HG03039 (cell line): ENCODE results near the gene GRAMD1C.
"Not testable (repeated sequence)": the region's sequence is repeated elsewhere in the genome, so short reads cannot be mapped to it uniquely, and the experiment has no call there.

Experiments
- ATAC-seq: cut with Tn5 transposase; IDR thresholded peaks from one replicate; pipeline ENCODE4 v1.9.1; 2021; ENCODE audit warnings: mild to moderate bottlenecking, moderate library complexity; ENCODE audit not compliant: unreplicated experiment

GRAMD1C gene

GRCh38 chr3:113850391-113850790 is 11.8 kb downstream of the GRAMD1C start:
- not testable (repeated sequence) for ATAC-seq

- no peak for ATAC-seq
Measured at GRCh38 chr3:113852506-113852905, 13.9 kb downstream of the GRAMD1C start.

DNA sequence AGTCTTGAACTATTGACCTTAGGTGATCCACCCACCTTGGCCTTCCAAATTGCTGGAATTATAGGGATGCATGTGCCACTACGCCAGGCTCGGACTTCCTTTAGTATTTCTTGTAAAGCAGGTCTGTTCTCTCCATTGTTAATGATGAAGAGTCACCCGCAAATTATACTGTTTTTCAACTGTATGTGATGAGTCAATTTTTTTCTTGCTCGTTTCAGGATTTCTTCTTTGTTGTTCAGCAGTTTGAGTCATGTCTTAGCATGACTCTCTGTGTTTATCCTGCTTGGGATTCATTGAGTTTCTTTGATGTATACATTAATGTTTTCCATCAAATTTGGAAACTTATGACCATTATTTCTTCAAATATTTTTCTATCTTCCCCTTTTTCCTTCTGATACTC is 28.9 kb downstream of the GRAMD1C start:
- ATAC-seq = no peak

- ATAC-seq = no peak
Measured at GRCh38 chr3:113873293-113873692, 34.7 kb downstream of the GRAMD1C start.

DNA sequence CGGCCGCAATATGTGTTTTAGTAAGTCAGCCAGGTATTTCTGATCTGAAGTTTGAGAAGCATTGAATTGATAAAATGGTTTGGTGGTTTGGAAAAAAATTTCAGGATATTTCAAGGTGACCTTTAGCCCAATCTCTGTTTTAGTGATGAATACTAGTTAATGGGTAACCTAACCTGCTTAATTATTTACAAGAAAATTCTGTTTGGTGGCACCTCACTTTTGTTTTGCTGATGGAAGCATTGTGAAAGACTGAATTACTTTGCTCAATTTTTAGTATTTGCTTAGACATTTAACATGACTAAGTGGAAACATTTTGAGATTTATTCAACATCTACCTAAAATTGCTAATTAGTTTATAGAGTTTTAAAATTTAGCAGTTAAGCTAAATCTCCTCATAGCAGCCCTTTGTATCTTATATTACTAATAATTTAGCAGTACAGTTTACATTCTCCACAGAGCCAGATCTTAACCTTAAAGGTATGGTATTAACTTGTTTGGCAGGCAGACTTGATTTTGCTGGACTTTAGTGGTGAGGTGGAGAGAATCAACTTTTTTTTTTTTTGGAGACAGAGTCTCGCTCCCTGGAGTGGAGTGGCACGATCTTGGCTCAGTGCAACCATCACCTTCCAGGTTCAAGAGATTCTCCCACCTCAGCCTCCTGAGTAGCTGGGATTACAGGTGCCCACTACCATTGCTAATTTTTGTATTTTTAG is 35.4 kb downstream of the GRAMD1C start:
- no peak for ATAC-seq

GRCh38 chr3:113878403-113878802 is 39.8 kb downstream of the GRAMD1C start:
- ATAC-seq = no peak

GRCh38 chr3:113885050-113885449 is 46.5 kb downstream of the GRAMD1C start:
- no peak for ATAC-seq

GRCh38 chr3:113890256-113890900 is 51.8 kb downstream of the GRAMD1C start:
- ATAC-seq = no peak

- ATAC-seq = no peak
Measured at GRCh38 chr3:113894927-113895326, 56.3 kb downstream of the GRAMD1C start.

GRCh38 chr3:113895964-113896363 is 57.4 kb downstream of the GRAMD1C start:
- no peak for ATAC-seq

DNA sequence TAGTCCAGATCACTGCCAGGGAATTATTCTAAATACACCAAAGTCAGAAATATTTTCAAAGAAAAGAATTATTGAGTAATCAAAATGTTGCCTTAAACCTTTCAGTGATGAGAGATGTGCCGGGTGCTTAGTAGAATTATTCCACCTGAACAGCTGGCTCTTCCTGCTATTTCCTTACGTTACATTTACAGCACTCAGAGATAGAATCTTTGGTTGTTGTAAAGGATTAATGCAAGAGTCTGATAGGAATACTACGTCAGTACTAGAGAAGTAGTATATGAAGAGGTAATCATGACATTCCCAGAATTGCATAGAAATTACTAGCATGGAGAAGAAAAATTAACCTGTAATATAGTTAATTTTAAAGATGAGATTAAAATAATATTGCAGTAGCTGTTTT is 58.3 kb downstream of the GRAMD1C start:
- no peak for ATAC-seq

DNA sequence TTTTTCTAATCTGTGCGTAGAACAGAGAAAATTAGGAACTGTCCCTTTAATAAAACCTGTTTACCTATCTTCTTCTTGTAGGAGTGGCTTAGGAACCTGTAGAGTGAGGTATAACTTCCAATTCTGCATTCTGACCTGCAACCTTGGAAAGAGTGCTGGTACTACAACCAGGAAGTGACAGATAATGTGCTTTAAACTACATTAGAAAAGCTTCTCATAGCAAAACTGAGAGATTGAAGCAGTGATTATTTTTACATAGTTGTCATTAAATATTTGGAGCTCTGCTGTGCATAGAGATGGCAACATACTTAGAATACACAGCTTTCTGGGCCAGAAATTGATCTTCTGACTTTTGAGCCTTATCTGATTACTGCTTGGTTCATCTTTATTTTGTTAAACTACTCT is 58.8 kb downstream of the GRAMD1C start:
- no peak for ATAC-seq

DNA sequence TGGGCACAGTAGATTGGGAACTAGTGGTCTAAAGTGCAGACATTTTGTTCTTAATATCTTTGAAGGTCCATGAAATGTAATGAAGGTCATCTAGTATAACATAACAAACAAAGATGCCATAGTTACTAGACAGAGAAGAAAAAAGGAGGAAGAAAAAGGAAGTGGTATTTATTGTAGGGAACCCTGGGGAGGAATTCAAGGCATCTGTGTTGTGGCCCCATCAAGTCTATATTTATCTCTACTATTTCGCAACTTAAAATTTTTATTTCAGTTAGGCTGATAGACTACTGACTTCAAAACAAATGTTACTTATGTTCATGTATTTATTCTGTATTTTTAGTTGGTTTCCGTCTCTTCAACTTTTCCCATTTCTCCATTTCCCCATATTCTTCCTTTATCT is 60.3 kb downstream of the GRAMD1C start:
- ATAC-seq = no peak

DNA sequence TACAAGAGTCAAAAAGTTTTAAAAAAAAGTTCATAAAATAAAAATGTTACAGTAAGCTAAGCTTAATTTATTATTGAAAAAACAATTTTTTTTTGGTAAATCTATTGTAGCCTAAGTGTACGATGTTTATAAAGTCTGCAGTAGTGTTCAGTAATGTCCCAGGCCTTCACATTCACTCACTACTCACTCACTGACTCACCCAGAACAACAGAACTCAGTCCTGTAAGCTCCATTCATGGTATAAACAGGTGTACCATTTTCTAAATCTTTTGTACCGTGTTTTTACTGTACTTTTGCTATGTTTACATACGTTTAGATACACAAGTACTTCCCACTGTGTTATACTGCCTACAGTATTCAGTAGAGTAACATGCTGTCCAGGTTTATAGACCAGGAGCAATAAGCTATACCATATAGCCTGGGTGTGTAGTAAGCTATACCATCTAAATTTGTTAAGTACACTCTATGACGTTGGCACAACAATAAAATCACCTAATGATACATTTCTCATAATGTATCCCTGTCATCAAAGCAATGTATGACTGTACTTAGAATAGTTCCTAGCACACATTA is 68.1 kb downstream of the GRAMD1C start:
- ATAC-seq = no peak

- ATAC-seq = no peak
Measured at GRCh38 chr3:113908133-113908532, 69.5 kb downstream of the GRAMD1C start.

GRCh38 chr3:113910966-113911365 is 72.4 kb downstream of the GRAMD1C start:
- ATAC-seq = no peak

DNA sequence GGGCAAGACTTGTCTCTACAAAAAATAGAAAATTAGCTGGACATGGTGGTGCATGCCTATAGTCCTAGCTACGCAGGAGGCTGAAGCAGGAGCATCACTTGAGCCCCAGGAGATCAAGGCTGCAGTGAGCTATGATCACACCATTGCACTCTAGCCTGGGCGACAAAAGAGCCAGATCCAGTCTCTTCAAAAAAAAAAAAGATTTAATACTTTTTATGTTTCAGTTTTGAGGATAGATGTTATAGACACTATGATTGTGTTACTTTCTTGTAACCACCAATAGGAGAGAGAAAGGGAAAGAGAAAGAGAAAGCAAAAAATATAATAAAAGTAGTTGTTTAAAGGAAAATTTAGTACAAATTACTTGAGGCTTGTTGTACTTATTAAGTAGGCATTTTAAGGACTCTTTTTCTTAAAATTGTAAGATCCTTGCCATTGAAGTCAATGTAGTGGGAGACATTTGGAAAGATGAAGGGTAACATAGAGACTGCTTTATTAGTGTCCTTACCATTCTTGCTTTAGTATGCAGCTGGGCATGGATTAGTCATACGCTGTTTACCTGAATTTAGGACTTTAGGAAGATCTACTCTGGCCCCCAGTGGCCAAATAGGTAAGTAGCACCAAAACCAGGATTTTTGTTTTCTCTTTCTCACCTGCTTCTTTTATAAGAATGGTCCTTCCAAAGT is 74.1 kb downstream of the GRAMD1C start:
- ATAC-seq = peak; percentile 91

DNA sequence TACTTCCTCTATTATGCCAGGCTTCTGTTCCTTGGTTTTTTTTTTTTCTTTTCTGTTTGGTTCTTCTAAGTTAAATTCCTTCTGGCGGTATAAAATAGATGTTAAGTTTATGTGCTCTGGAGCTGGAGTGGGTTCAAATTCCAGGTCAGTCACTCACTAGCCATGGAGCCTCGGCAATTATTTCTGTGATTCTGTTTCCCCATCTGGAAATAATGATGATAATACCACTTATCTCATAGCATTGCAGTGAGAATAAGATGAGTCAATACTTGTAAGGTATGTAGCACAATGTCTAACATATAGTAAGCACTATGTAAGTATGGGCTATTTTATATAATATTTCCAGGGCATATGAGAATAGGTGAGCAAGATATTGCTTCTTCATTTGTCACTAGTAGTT is 76.1 kb downstream of the GRAMD1C start:
- ATAC-seq = no peak

DNA sequence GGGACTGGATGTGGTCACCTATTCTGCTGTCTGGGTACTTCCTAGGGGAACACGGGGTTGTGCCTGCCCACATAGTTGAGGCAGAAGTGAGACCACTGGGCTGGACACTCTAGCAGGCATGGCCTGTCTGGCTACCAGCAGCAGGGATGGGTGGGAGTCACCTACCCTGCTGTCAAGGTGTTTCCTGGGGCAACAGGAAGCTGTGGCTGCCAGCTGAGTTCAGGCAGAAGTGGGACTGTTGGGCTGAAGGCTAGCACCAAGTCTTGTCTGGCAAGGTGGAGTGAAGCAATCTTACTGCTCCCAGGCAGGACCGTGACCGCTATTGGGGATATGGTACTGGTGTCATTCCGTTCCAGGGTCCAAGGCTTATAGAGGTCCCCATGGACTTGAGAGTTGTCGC is 89.0 kb downstream of the GRAMD1C start:
- ATAC-seq = no peak

- ATAC-seq = no peak
Measured at GRCh38 chr3:113946831-113947230, 108.2 kb downstream of the GRAMD1C start.

- peak; percentile 81 for ATAC-seq
Measured at GRCh38 chr3:113947372-113948014, 108.9 kb downstream of the GRAMD1C start, which contains the start of gene ZDHHC23. ZDHHC23 (plus strand) TSS chr3:113948013; CDS start chr3:113948803, 790 bp downstream.
